Measurements from ENCODE around the gene PTBP1.

- TF ChIP-seq CTCF (conservative IDR thresholded peaks at IDR 0.05 in 1 of 2, IDR thresholded peaks at IDR 0.05 in 1 of 2; ENCODE audit: low read depth in 1 of 2, low read length in 2 of 2) (peak; percentile 50 to 71), EZH2 (IDR thresholded peaks at IDR 0.05; ENCODE audit: low read length, missing control alignments) (no peak)
These were observed 25.9 kb upstream of the PTBP1 start for GRCh38 chr19:771332-771785.

Data from fibroblast of lung (primary cell).